Prostate gland (tissue), 2 donors: Measurements from ENCODE around the gene ZNF83.

Experiments used
- POLR2A ChIP-seq: fragments of 450-650 bp; IDR thresholded peaks from one replicate; pipeline ENCODE4 v1.6.1; 2016; ENCODE audit warnings: antibody characterized with exemption, mild to moderate bottlenecking
- POLR2AphosphoS5 ChIP-seq: sonication (generic); formaldehyde crosslinking; IDR thresholded peaks from one replicate; pipeline ENCODE4 v1.6.1; 2017; ENCODE audit warnings: antibody characterized with exemption
- TF ChIP-seq, protein P1 (sequence below), 4 experiments: fragments of 200-600 bp in 2 of 4; fragments of 450-650 bp in 2 of 4; sonication (generic) in 2 of 4; IDR thresholded peaks; 1 replicate in 3 of 4; 2 replicates in 1 of 4; pipeline ENCODE4 v1.5.1; 2016 to 2019; ENCODE audit warnings: antibody characterized with exemption in 4 of 4, mild to moderate bottlenecking in 2 of 4, moderate library complexity in 2 of 4

DNA sequence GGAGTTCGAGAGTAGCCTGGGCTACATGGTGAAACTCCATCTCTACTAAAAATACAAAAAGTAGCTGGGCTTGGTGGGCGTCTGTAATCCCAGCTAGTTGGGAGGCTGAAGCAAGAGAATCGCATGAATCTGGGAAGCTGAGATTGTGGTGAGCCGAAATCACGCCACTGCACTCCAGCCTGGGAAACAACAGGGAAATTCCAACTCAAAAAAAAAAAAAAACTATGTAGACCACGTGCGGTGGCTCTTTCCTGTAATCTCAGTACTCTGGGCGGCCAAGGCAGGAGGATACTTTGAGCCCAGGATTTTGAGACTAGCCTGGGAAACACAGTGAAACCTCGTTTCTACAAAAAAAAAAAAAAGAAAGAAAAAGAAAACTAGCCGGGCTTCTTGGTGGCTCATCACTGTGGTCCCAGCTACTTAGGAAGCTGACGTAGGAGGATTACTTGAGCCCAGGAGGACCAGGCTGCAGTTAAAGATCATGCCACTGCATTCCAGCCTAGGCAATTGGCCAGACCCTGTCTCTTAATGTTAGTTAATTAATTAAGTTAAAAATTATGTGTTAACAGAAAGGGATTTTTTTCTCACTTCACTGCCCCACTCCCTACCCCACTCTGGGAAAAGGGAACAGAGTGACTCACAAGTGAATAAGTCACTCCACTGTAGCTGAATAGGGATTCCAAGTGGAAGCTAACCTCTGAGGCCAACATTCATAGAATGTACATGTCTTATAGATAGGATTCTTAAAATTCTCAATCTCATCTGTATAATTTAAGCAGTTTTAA, 2.2 kb downstream of the ZNF83 start:
- TF ChIP-seq POLR2AphosphoS5 = no peak
- TF ChIP-seq, protein P1, sequence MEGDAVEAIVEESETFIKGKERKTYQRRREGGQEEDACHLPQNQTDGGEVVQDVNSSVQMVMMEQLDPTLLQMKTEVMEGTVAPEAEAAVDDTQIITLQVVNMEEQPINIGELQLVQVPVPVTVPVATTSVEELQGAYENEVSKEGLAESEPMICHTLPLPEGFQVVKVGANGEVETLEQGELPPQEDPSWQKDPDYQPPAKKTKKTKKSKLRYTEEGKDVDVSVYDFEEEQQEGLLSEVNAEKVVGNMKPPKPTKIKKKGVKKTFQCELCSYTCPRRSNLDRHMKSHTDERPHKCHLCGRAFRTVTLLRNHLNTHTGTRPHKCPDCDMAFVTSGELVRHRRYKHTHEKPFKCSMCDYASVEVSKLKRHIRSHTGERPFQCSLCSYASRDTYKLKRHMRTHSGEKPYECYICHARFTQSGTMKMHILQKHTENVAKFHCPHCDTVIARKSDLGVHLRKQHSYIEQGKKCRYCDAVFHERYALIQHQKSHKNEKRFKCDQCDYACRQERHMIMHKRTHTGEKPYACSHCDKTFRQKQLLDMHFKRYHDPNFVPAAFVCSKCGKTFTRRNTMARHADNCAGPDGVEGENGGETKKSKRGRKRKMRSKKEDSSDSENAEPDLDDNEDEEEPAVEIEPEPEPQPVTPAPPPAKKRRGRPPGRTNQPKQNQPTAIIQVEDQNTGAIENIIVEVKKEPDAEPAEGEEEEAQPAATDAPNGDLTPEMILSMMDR (IDR thresholded peaks at IDR 0.05) = no peak
- TF ChIP-seq POLR2A = no peak
